ENCODE measurements around the gene RARS1.

RARS1 gene

GRCh38 chr5:168568738-168569137, 82.5 kb downstream of the RARS1 start:
- no peak for DNase-seq
